Inflammatory macrophage (primary cell): ENCODE data around the gene MRTFA.
A peak's percentile ranks its signal among the peaks of the same experiment; 100 is the strongest.

Experiments
- DNase-seq, 2 donors: peaks; one replicate each; pipeline ENCODE4 v3.0.0-alpha.2; 2020 to 2022

MRTFA gene

GRCh38 chr22:40452730-40453487 lies 183.6 kb downstream of the MRTFA start:
- peak in 1 of 2 donors; percentile 18 for DNase-seq

- no peak for DNase-seq
These were observed 185.3 kb downstream of the MRTFA start for GRCh38 chr22:40451210-40451609.

- no peak for DNase-seq
These were observed 185.9 kb downstream of the MRTFA start for GRCh38 chr22:40450616-40451015.

GRCh38 chr22:40449676-40450035 lies 186.9 kb downstream of the MRTFA start:
- DNase-seq, result no peak

GRCh38 chr22:40446203-40446602 lies 190.3 kb downstream of the MRTFA start:
- no peak for DNase-seq

GRCh38 chr22:40444178-40444831 lies 192.2 kb downstream of the MRTFA start:
- DNase-seq, result peak; percentile 36 to 63

- DNase-seq, result peak; percentile 29 to 32
These were observed 192.8 kb downstream of the MRTFA start for GRCh38 chr22:40443732-40444131.

- no peak for DNase-seq
These were observed 194.6 kb downstream of the MRTFA start for GRCh38 chr22:40441761-40442390.

GRCh38 chr22:40436505-40437431 lies 199.8 kb downstream of the MRTFA start:
- peak; percentile 86 to 91 for DNase-seq

- DNase-seq, result peak; percentile 53 to 70
These were observed 201.8 kb downstream of the MRTFA start for GRCh38 chr22:40434745-40435144.

- DNase-seq, result no peak
These were observed 202.4 kb downstream of the MRTFA start for GRCh38 chr22:40434106-40434505.

GRCh38 chr22:40433416-40434090 lies 203.0 kb downstream of the MRTFA start:
- DNase-seq, result peak in 1 of 2 donors; percentile 36

- DNase-seq, result no peak
These were observed 203.9 kb downstream of the MRTFA start for GRCh38 chr22:40432625-40433024.

- DNase-seq, result peak; percentile 76 to 85
These were observed 204.4 kb downstream of the MRTFA start for GRCh38 chr22:40432157-40432556.

GRCh38 chr22:40430991-40431390 lies 205.5 kb downstream of the MRTFA start:
- DNase-seq, result no peak

- no peak for DNase-seq
These were observed 207.0 kb downstream of the MRTFA start for GRCh38 chr22:40429481-40429880.

- DNase-seq, result no peak
These were observed 207.7 kb downstream of the MRTFA start for GRCh38 chr22:40428796-40429195.

GRCh38 chr22:40426594-40427333 lies 209.8 kb downstream of the MRTFA start:
- DNase-seq, result peak in 1 of 2 donors; percentile 31

GRCh38 chr22:40425082-40425481 lies 211.4 kb downstream of the MRTFA start:
- peak; percentile 75 to 93 for DNase-seq

GRCh38 chr22:40423882-40424640 lies 212.5 kb downstream of the MRTFA start:
- no peak for DNase-seq

- DNase-seq, result peak; percentile 59 to 77
These were observed 213.2 kb downstream of the MRTFA start for GRCh38 chr22:40423310-40423688.
